ENCODE data around the gene EIF4G2.

GRCh38 chr11:10808235-10808552 lies 532 bp downstream of the EIF4G2 start:
- TF ChIP-seq ZNF274 (IDR thresholded peaks at IDR 0.05; ENCODE audit: low read depth, low read length) (no peak), YY1 (IDR thresholded peaks at IDR 0.05; ENCODE audit: insufficient read depth, insufficient read length) (no peak)
